HG03469 (cell line): ENCODE data around the gene KPNA5.
"Not testable (repeated sequence)": the region's sequence is repeated elsewhere in the genome, so short reads cannot be mapped to it uniquely, and the experiment has no call there.

Source experiments
- ATAC-seq: cut with Tn5 transposase; IDR thresholded peaks from one replicate; pipeline ENCODE4 v1.9.1; 2021; ENCODE audit warnings: mild to moderate bottlenecking, moderate library complexity, moderate number of reproducible peaks; ENCODE audit not compliant: unreplicated experiment

The KPNA5 gene

DNA sequence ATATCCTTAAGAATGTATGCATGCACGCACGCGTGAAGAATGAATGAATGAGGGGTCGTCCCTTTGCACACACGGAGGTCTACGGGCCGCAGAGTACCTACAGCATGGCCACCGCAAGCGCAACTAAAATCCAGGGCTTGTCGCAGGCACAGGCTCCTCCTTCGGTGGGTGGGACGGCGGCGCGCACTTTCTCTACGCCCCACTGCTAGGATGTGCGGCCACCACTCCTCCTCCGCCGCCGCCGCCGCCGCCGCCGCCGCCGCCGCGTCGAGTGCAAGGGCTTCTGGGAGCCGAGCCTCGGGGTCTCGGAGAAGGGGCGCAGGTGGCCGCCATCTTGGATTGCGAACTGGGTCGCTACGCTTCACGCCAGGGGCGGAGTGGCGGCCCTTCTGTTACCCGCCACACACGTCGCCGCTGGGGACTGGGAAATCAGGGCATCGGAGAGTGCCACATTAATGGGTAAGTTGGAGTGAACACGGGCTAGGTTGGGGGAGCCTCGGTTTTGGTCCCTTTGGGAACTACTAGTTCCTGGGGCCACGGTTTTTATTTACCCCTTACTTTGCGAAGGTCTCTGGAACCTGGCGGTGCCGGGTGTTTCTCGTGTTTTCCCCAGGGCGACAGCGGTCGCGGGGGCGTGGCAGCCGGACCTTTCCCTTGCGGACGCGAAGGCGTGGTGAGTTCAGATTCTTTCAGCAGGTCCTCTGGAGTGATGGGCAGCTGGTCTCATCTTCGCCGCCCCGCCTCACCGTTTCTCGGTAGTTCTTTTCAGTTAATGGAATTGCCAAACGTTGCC, at the start of gene KPNA5:
TSS of gene KPNA5 (plus strand) at position 332 of the 793 bp plus-strand sequence. CDS start at position 456, 124 bp downstream.
- ATAC-seq, result peak; percentile 87

- ATAC-seq, result no peak
Observed at GRCh38 chr6:116631379-116631990, 49.5 kb upstream of the KPNA5 start.

DNA sequence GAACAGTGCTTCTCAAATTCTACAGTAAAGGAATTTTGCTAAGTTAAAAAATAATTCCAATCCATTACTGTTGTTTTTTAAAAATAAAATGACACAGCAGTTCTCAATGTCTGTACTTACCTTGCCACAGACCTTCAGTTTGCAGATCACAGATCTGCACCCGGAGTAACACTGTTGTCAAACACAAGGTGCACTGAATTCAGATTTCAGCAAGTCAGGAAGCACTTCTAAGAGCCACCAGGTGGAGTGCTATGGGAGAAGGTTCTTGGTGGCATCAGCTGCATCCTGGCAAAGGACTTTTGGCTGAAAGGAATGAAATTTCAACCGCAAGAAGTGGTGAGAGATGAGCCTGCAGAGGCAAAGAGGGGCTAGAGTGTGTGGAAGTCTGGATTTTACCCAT, 47.3 kb upstream of the KPNA5 start:
- no peak for ATAC-seq

DNA sequence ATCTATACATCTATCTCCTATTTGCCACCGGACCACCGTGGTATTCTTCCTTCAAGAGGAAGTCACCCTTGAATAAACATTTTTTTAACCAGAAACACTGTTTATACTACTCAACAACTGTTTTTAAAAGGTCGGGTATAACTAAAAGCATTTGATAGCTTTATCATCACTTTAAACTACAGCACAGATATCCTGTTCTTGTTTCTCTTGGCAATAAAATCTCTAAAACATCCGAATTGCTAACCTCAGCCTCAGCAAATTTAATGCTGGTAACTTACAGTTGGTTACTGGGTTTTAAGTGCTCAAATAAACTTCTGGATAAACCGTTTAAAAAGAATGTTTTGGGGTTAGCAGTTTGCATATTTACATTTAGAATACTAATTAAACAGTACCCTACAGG, 32.9 kb upstream of the KPNA5 start:
- no peak for ATAC-seq

GRCh38 chr6:116649129-116649528, 31.9 kb upstream of the KPNA5 start:
- no peak for ATAC-seq

DNA sequence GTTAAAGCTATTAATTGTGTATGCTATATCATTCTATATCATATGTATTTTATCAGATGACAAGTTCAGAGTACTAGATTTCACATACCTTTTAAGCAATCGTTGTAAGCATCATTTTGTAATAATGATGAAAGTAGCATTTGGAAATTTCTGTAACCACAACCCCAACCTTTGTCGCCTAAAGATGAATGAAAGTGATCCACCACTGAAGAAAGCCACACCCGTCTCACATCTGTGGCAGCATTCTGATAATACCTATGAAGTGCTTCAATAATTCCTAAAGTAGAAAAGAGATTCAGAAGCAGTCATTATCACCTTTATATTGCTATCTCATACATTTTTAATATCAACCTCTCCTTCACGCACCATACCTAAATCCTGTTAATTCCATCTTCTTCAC, 29.1 kb upstream of the KPNA5 start:
- no peak for ATAC-seq

DNA sequence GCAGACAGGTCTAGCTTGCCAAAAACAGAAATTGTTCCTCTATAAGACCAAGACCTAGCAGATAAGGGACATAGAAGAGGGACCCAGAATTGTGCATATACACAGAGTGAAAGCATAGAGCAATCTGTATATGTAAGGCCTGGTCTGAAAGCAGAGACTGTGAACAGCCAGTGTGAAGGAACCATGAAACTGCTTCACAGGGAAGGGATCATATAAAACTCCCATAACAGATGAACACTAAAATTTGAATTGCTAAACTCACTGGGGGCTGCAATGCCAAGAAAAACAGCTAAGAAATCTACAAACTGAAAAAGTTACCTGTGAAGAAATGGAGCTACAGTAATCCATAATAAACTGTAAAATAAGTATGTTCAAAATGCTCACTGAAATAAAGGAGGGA, 19.4 kb upstream of the KPNA5 start:
- no peak for ATAC-seq

GRCh38 chr6:116662202-116662601, 18.8 kb upstream of the KPNA5 start:
- no peak for ATAC-seq

- no peak for ATAC-seq
Observed at GRCh38 chr6:116663308-116663707, 17.7 kb upstream of the KPNA5 start.

GRCh38 chr6:116664169-116664568, 16.8 kb upstream of the KPNA5 start:
- not testable (repeated sequence) for ATAC-seq

DNA sequence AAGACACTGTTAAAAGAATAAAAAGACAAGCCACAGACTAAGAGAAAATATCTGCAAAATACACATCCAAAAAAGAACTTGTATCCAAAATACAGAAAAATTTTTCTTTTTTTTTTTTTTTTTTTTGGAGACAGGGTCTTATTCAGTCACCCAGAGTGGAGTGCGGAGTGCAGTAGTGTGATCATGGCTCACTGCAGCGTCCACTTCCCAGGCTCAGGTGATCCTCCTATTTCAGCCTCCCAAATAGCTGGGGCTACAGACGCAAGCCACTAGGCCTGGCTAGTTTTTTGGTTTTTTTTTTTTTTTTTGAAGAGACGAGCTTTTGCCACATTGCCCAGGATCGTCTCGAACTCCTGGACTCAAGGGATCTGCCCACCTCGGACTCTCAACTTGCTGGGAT, 15.5 kb upstream of the KPNA5 start:
- no peak for ATAC-seq

DNA sequence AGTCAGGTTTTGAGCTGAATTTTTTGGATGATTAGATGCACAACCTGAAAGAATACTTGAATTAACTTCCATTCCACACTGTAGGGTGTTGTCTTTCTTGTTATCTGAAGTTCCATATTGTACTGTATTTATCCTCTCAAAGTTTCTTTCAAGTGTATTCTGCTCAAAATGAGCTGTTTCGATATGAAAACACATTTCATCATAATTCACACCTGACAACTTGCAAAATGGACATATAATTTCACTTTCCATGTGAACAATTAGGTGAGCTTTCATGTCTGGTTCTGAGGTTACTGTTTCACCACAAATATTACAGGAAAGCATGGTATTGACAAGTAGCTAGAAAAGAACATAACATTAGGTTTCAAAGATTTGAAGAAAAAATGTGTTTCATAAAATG, 14.1 kb upstream of the KPNA5 start:
- ATAC-seq, result peak; percentile 40

- ATAC-seq, result peak; percentile 36
Observed at GRCh38 chr6:116667623-116668022, 13.4 kb upstream of the KPNA5 start.

- no peak for ATAC-seq
Observed at GRCh38 chr6:116672306-116672705, 8.7 kb upstream of the KPNA5 start.

DNA sequence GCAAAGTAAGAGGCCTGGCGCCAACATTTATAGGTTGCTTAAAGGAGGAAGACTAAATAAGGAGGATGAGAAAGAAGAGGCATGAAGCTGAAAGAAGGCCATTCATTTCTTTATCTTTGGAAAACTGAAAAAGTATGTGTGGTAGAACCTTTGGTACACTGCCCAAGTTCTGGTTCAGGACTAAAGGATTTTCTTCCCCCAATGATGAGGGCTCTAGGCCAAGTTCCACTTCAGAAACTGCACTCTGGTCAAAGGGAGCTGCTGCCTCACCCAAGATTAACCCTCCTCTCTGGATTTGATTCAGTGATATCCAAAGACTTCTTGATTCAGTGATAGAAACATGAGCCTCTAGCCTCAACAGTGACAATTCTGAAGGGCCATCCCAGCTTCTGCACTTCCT, 5.0 kb upstream of the KPNA5 start:
- ATAC-seq, result no peak

GRCh38 chr6:116682334-116682712, 1.3 kb downstream of the KPNA5 start:
- peak; percentile 36 for ATAC-seq

- no peak for ATAC-seq
Observed at GRCh38 chr6:116685437-116685993, 4.5 kb downstream of the KPNA5 start.

GRCh38 chr6:116686475-116687101, 5.6 kb downstream of the KPNA5 start:
- not testable (repeated sequence) for ATAC-seq

- ATAC-seq, result no peak
Observed at GRCh38 chr6:116691154-116691553, 10.1 kb downstream of the KPNA5 start.

GRCh38 chr6:116692873-116693272, 11.9 kb downstream of the KPNA5 start:
- ATAC-seq, result not testable (repeated sequence)

- ATAC-seq, result not testable (repeated sequence)
Observed at GRCh38 chr6:116693275-116693674, 12.3 kb downstream of the KPNA5 start.

- ATAC-seq, result peak; percentile 93
Observed at GRCh38 chr6:116695401-116695800, 14.4 kb downstream of the KPNA5 start.
